GM13977 (cell line): Measurements from ENCODE around the gene USP13.
"Not testable (repeated sequence)": the region's sequence is repeated elsewhere in the genome, so short reads cannot be mapped to it uniquely, and the experiment has no call there.

Source experiments
- DNase-seq: peaks from one replicate; pipeline ENCODE4 v3.0.0; 2012; ENCODE audit warnings: low spot score
- CTCF ChIP-seq: IDR thresholded peaks from 2 replicates; pipeline ENCODE4 v1.5.1; 2012; ENCODE audit warnings: mild to moderate bottlenecking, control low read depth; ENCODE audit not compliant: insufficient read depth; ENCODE audit errors: extremely low read depth, missing control alignments
- in situ Hi-C: fragments of 300-500 bp; cut with MboI; formaldehyde crosslinking; loops from one replicate; pipeline ENCODE4 v1.12.0; 2022; ENCODE audit warnings: low sequenced_read_pairs, low pct_unique_long_range_greater_than_20kb, mixed read lengths, inconsistent platforms; ENCODE audit not compliant: unreplicated experiment

Gene USP13

DNA sequence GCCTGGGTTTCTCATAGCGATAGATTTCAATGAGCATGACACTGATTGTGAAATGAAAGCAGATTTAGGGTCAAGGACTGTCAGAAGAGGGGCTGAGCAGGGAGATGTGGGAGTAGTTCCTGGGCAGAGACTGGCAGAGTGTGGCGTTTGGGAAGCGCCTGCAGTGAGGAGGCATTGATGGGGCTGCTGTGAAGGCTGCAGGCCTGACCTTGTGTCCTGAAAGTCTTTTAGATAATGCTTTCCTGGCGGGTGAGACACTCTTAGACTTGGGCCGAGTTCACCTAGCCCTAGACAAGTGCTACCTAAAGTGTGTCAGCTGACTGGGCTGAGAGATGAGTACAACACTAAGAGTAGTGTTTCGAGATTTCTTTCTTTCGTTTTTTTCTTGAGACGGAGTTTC lies 20.7 kb downstream of the USP13 start:
- no peak for DNase-seq
- no peak for TF ChIP-seq CTCF

GRCh38 chr3:179676081-179676480 lies 23.2 kb downstream of the USP13 start:
- no peak for TF ChIP-seq CTCF
- in situ Hi-C loops, result no loop called here
- no peak for DNase-seq

More for the DNA sequence above, 20.7 kb downstream of the USP13 start:
- in situ Hi-C loops, result no loop called here

GRCh38 chr3:179677884-179678283 lies 25.0 kb downstream of the USP13 start:
- TF ChIP-seq CTCF, result no peak
- in situ Hi-C loops, result no loop called here

GRCh38 chr3:179681492-179682263 lies 28.8 kb downstream of the USP13 start:
- in situ Hi-C loops, result no loop called here
- no peak for DNase-seq
- no peak for TF ChIP-seq CTCF

More at GRCh38 chr3:179677884-179678283, 25.0 kb downstream of the USP13 start:
- no peak for DNase-seq

- no peak for TF ChIP-seq CTCF
- no peak for DNase-seq
- in situ Hi-C loops, result no loop called here
These were observed 29.7 kb downstream of the USP13 start for GRCh38 chr3:179682426-179683080.

DNA sequence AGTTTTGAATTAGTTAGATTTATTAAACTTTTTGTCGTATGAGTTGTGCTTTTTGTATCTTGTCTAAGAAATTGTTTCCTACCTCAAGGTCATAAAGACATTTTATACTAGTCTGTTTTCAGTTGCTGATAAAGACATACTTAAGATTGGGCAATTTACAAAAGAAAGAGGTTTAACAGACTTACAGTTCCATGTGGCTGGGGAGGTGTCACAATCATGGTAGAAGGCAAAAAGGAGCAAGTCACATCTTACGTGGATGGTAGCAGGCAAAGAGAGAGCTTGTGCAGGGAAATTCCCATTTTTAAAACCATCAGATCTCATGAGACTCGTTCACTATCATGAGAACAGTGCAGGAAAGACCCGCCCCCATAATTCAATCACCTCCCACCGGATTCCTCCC lies 30.4 kb downstream of the USP13 start:
- DNase-seq, in situ Hi-C loops: not testable (repeated sequence)

DNA sequence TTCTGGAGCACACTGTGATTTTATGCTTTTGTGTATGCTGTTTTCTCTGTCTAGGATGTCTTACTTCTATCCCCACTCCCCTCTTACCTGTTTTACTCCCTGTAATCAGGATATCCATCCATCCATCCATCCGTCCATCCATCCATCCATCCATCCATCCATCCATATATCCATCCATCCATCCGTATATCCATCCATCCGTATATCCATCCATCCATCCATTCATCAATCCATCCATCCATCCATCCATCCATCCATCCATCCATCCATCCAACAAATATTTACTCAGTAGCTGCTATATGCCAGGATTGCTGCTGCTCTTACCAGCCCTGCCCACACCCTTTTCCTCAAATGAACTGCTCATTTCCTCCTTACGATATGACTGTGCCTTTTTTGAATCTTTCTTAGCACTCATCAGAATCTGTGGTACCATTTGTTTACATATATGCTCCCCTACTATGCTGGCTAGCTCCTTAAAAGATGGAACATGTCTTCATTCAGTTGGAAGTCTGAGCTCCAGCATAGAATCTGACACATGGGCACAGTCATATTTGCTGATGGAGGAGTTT lies 35.2 kb downstream of the USP13 start:
- in situ Hi-C loops, result no loop called here
- no peak for DNase-seq
- TF ChIP-seq CTCF, result no peak
